GM18867 (cell line): ENCODE data around the gene FXYD2.

Source experiments
- ATAC-seq: cut with Tn5 transposase; IDR thresholded peaks from one replicate; pipeline ENCODE4 v1.9.1; 2021; ENCODE audit warnings: mild to moderate bottlenecking, moderate library complexity; ENCODE audit not compliant: unreplicated experiment

Gene FXYD2

DNA sequence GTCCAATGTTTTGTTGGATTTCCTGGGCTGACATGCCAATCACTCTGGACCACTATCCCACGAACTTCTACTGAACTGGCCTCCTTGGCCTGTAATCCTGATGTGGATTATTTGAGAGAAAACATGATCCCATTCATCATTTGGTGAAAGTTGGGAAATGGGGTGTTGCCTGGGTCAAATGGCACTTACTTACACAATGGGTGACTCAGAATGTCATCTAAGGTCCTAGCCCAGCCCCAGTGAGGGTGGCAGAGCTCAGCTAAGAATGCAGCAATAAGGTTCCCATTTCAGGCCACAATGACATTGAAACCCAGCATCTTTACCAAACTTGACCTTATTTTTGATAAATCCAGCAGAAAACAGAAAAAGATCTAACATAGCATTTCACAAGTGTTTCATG is 19.5 kb downstream of the FXYD2 start:
- ATAC-seq = no peak

GRCh38 chr11:117803896-117804295 is 20.6 kb downstream of the FXYD2 start:
- no peak for ATAC-seq

GRCh38 chr11:117799634-117800033 is 24.9 kb downstream of the FXYD2 start:
- no peak for ATAC-seq

DNA sequence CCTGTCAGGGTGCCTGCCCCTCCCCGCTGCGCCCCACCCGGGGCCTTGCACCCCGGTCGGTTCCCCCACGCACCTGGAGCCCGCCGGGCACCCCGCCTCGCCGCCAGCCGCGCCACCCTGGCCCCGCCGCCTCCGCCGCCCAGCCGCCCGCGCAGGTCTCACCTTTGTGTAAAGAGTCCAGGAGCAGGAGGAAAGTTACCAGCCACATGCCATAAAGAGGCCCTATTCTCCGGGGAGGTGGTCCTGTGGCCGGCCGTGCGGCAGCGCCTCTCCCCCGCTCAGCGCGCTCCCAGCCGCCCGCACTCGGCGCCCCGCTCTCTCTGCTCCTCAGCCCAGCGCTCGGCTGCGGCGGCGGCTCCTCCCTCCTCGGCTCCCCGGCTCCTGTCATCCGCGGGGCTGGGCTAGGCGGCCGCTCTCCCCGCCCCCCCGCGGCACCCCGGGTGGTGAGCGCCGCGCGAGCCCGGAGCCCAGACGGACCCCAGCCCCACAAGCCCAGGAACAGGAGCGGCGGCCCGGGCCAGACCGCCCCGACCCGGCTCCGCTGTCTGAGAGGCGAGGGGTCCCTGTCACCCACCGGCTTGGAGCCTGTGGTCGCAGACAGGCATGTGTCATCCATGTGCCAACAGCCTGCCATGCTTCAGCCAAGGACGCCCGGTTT is 27.5 kb downstream of the FXYD2 start, which contains the start of gene DSCAML1:
TSS of gene DSCAML1 (minus strand) at position 345 of the 658 bp plus-strand sequence. CDS start at position 208, 137 bp downstream.
- ATAC-seq = no peak

GRCh38 chr11:117796456-117796871 is 28.1 kb downstream of the FXYD2 start:
- ATAC-seq = no peak

DNA sequence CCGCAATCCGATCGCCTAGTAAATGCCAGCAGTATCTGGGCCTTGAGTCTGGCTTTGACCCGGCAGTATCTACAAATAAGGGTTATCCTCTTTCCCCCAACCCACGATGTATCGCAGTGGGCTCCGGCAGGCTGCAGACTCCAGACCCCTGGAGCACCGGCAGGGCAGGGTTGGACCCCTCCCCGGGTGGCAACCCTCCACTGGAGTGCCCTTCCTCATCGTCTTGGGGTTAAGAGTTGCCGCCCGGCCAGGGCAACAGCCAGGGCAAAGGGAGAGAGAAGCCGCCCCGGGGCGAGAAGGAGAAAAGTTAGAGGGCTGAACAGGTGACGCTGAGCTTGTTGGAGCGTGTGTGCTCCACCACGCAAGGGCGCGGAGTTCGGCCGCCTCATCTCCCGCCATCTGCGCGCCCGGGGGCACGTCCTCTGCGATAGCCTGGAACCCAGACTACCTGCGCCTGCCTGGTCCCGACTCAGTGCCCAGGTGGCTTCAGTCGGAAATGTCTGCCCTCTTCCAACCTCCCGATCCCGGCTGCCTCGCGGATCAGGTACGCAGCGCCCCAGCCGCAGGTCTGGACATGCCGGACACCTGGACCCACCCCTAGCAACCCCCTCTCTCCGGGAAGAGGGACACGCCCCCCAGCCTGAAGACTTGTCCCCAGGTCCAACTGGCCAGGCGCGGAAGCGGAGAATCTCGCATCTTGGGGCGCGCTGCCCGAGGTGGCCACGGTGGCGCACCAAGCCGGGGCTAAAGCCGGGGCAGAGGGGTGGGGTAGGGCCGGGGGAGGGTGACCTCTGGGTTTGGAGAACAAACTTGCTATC is 28.7 kb downstream of the FXYD2 start:
- no peak for ATAC-seq

DNA sequence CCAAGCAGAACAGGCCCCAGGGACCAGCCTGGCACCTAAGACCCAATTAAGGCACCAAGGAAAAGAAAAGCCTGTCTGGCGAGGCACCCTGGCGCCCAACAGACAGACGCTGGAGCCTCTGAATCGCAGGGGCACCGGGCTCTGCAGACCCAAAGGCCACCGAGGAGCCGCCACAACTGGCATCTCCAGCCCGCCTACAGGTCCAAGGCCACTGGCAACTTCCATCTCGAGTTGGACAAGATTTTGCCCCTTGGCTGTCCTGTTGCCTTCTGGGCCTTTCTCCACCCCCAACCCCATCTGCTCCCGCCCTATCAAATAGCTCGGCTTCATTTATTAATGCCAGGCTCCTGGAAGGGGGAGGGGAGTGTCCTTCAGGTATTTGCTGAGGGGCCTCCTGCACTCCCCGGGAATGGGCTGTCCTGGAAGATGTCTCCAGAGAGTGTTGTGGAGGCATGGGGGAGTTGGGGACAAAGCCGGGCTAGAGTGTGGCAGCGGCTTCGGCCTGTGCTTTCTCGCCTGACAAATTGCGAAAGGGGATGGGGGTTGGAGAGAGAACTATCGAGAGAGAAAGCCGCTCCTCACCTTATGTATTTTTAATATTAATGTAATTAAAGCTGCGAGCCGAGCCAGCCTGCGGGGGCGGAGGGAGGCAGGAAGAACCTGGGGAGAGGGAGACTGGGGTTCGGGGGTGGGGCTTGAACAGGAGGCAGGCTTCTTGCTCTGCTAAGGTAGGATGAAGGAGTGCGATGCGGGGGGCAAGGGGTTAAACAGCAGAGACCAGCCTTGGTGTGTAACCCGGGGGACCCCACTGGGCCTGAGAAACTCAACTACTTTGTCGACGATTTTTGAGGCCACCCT is 29.5 kb downstream of the FXYD2 start:
- no peak for ATAC-seq

GRCh38 chr11:117794135-117794534 is 30.4 kb downstream of the FXYD2 start:
- no peak for ATAC-seq

DNA sequence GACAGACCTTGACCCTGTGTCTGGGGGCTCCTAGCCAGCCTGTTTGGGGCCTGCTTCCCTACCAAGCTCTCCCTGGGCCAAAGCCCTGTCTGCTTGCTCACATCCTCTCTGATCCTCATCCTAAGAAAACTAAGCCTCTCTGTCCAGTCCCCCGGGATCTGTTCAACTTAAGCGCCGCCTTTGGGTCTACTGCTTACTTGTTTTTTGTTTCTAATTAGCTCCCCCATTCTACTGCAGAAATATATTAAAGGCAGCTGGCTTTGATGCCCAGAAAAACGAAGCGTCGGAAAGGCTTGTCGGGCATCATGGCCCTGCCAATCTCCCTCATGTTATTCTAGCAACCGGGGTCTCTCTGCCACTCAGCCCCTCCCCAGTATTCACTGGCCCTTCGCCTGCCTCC is 31.0 kb downstream of the FXYD2 start:
- no peak for ATAC-seq

- no peak for ATAC-seq
These were observed 31.6 kb downstream of the FXYD2 start for GRCh38 chr11:117792992-117793391.

DNA sequence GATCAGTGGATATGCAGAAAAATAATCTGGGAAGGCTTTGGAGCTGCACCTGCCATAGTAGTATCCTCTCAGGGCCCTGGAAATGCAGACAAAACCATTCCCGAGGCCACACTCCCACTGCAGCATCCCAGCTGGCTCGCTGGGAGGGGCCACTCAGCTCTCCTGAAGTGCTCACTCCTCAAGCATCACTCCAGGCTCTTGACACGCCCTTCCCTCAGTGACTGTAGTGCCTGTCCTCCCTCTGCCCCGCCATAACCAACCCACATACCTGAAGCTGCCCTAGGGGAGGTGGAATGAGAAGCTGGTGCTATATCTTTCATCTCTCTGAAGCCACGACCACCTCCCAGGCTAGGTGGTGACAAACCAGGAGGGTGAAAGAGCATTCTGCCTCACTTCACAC is 32.3 kb downstream of the FXYD2 start:
- ATAC-seq = no peak

DNA sequence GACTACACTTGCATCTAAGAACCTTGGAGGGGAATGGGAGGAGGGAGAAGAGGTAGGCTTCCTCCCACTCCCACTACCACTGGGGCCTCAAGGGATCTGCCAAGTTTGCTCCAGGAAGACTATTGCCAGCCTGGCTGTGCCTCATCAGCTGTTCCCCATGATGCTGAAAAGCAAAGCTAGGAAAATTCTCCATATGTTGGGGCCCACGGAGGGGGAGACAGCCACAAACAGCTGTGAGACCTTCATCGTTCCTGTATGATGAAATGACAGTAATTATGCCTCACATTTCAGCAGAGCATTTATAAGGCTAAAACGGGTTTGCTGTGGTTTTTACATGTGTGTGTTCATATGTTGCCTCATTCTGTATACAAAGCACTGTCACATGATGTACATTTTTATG is 34.3 kb downstream of the FXYD2 start:
- no peak for ATAC-seq

DNA sequence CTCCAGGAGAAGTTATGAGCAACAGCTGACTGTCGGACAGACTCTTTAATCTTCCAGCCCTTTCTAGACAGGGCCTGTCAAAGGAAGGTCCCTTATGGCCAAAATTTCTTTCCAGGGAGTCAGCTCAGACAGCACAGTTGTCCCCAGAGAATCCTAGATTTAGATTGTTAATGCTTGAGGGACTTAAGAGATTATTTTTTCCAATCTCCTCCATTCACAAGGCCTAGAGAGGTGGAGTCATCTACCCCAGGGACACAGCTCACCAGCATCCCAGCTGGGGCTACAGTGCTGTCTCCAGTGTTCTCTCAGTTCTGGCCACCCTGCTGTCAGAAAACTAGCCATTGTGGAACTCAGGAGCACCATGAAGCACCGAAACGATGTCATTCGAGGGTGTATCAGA is 35.3 kb downstream of the FXYD2 start:
- no peak for ATAC-seq

DNA sequence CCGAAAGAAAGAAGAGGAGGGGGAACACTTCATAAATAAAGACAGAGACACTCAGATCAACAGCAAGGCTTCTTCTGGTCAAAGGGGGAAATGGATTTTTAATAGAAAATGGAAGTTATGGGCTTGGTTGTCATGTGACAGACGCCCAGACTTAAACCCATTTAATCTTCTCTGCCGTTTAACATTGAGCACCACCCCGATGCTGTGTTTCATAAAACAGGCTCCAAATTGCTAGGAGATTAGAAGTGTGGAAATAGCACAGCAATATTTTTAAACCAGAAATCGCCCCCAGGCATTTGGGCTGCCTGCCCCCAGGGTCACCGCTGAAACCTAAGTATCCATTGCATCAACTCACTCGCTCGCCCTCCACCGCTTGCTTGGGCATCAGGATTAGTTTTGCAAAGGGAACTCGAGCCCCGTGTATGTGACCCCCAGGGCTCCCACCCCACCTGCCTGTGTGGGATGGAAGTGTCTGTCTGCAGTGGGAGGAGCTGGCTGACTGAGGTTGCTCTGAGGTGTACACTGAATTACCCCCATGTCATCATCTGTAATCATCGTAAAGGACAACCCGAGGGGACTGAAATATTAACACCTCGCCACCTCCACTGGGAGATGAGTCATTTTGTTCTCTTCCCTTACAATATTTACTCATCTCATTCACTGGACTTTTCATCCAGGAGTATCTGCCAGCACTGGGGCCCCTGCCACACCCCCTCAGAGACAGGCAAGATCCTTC is 38.2 kb downstream of the FXYD2 start:
- ATAC-seq = no peak

- no peak for ATAC-seq
These were observed 42.4 kb downstream of the FXYD2 start for GRCh38 chr11:117782101-117782500.

GRCh38 chr11:117781627-117782026 is 42.9 kb downstream of the FXYD2 start:
- no peak for ATAC-seq

DNA sequence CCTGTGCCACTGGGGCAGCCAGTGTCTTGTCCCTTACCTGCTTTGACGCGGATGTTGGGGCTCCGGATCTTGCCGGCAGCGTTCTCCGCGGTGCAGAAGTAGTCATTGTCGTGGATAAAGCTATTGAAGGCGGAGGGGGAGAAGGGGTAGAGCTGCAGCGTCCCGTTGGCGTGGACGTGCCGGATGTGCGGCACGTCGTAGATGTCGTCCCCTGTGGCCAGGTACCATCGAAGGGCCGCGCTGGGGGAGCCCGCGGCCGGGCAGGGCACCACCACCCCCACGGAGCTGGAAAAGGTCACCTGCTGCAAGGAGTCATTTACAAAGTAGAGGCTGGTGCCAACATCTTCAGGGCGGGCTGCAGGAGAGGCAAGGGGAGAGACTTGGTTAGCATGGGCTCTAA is 44.1 kb downstream of the FXYD2 start:
- ATAC-seq = no peak

DNA sequence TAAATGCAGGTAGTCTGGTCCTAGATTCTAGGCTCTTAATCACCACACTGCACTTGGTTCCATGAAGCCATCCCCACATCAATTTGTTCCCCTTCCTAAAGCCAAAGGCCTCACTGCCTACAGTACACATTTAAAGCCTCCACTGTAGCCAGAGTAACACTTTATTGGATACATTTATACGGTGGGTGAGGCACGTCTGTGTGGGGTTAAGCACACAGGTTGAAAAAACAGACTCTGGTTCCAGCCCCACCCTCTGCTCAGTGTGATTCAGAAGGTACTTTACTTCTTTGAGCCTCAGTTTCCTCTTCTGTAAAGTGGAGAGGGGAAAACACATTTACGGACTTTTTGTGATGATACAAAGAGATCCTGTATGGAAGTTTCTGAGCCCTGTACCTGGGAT is 50.0 kb downstream of the FXYD2 start:
- ATAC-seq = no peak

DNA sequence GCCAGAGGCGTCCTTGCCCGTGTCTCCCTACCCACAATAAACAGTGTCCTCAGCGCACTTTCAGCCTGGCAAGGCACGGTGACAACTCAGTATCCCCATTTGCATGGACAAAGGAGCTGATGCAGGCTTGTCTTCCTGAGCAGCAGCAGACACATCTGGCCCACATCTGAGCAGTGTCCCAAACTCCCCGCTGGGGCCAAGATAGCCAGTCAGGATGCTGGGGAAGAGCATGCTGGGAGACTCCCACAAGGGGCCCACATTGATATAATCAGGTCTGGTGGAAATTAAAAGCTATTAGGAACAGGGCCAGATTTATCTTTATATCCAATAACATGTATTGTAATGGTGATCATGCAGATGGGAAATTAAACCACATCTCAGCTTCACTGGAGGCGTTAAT is 52.2 kb downstream of the FXYD2 start:
- no peak for ATAC-seq

DNA sequence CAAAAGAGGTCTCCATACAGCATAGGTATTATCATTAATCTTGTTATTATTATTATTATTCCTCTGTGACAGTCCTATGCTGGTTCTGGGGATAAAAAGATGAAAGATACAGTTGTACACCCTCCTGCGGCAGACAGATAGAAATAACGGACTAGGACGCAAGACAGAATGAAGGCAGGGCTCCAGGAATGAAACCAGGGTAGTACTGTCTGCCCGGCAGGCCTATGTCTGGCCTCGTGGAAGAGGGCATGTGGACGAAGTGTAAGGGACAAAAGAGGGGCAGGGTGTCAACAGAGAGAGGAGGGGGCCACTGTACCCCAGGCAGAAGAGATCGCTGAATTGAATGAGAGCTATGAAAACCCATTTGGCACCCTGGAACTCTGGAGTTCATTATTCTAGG is 52.7 kb downstream of the FXYD2 start:
- ATAC-seq = no peak

DNA sequence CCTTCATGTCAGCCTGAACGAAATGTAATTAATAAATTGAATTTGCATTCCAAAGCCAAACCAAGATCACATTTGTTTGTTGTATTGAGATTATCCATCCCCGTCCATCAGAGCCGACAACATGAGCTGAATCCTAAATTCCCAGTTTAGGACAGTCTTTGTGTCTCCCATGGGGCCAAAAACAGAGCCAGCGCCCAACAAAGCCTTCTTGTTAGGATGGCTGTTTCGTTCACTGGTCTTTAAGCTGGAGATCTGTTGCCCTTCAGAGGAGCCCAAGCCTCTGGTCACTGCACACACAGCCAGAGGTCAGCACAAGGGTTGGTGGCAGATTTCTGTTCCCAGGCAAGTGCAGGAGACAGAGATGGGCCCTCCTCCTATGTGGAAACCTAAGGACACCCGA is 53.3 kb downstream of the FXYD2 start:
- no peak for ATAC-seq
